T-helper 1 cell treated with Interleukin-12 subunit alpha and Interleukin-12 subunit beta and Interleukin-4 antibody, amounts not matched to agents 30 μg/mL and 1 μg/mL, for 36 hours (primary cell): ENCODE data around the gene SKIDA1.

Experiments
- H3K27ac Mint-ChIP-seq: one replicate; pipeline ENCODE4 v1.8.0; 2021; ENCODE audit warnings: mild to moderate bottlenecking, mixed read lengths
- H3K27me3 Mint-ChIP-seq: one replicate; pipeline ENCODE4 v1.8.0; 2021; ENCODE audit warnings: low read depth, mixed read lengths
- H3K36me3 Mint-ChIP-seq: one replicate; pipeline ENCODE4 v1.8.0; 2021; ENCODE audit warnings: low read depth, mixed read lengths
- H3K4me1 Mint-ChIP-seq: one replicate; pipeline ENCODE4 v1.8.0; 2021; ENCODE audit warnings: low read depth, mixed read lengths
- H3K4me3 Mint-ChIP-seq: one replicate; pipeline ENCODE4 v1.8.0; 2021; ENCODE audit warnings: mild to moderate bottlenecking, moderate library complexity, mixed read lengths
- H3K9me3 Mint-ChIP-seq: one replicate; pipeline ENCODE4 v1.8.0; 2021; ENCODE audit warnings: mixed read lengths

SKIDA1 gene

GRCh38 chr10:21533467-21534279, 8.2 kb upstream of the SKIDA1 start, which contains the start of gene MLLT10:
MLLT10 (plus strand) TSS chr10:21534232; CDS start chr10:21534645, 413 bp downstream.
- Mint-ChIP-seq H3K36me3 (peaks cover 6% of the 10 kb centered on the region), H3K27me3 (peaks cover 19% of the 10 kb centered on the region), H3K27ac (peak within 1 kb of the TSS; percentile 90), H3K4me1 (peaks cover 18% of the 10 kb centered on the region), H3K4me3 (peak within 1 kb of the TSS; percentile 89), H3K9me3 (no peaks in the 10 kb centered on the region)

GRCh38 chr10:21532694-21533466, 7.4 kb upstream of the SKIDA1 start:
- Mint-ChIP-seq H3K4me1 (peaks cover 16% of the 10 kb centered on the region), H3K9me3 (no peaks in the 10 kb centered on the region), H3K4me3 (peak overlapping the region; percentile 85), H3K27me3 (peaks cover 27% of the 10 kb centered on the region), H3K27ac (peak overlapping the region; percentile 90), H3K36me3 (peaks cover 2% of the 10 kb centered on the region)

- peaks cover 5% of the 10 kb centered on the region for H3K36me3 Mint-ChIP-seq
- H3K27ac Mint-ChIP-seq: no peak overlapping the region
- H3K4me3 Mint-ChIP-seq: no peak overlapping the region
These were observed 5.7 kb upstream of the SKIDA1 start for GRCh38 chr10:21531164-21531563.

DNA sequence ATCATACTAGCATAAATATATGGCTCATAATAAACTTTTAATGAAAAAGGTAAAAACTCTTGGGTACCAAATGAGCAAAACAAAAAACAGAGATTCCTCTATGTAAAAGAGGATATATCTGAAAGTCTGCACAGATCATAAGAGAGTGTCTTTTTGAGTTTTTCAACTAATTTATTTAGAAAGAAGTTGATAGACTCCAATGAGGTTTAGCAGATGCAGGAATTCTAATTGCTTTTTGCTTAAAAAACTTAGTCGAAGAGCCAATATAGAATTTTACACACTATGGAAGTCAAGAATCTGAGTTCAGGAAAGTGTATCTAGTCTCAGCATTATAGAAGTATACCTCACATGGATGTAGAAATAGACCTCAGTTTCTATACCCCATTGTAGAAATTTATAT, 5.2 kb upstream of the SKIDA1 start:
- H3K27ac Mint-ChIP-seq: no peak overlapping the region
- peaks cover 41% of the 10 kb centered on the region for H3K27me3 Mint-ChIP-seq
- peaks cover 5% of the 10 kb centered on the region for H3K36me3 Mint-ChIP-seq
- no peaks in the 10 kb centered on the region for H3K9me3 Mint-ChIP-seq
- H3K4me3 Mint-ChIP-seq: no peak overlapping the region
- peaks cover 21% of the 10 kb centered on the region for H3K4me1 Mint-ChIP-seq

More at GRCh38 chr10:21531164-21531563, 5.7 kb upstream of the SKIDA1 start:
- Mint-ChIP-seq H3K27me3 (peaks cover 40% of the 10 kb centered on the region), H3K9me3 (no peaks in the 10 kb centered on the region), H3K4me1 (peaks cover 21% of the 10 kb centered on the region)

- no peak overlapping the region for H3K4me3 Mint-ChIP-seq
- H3K4me1 Mint-ChIP-seq: peaks cover 20% of the 10 kb centered on the region
- H3K27me3 Mint-ChIP-seq: peaks cover 45% of the 10 kb centered on the region
- H3K36me3 Mint-ChIP-seq: peaks cover 3% of the 10 kb centered on the region
- H3K9me3 Mint-ChIP-seq: no peaks in the 10 kb centered on the region
- H3K27ac Mint-ChIP-seq: no peak overlapping the region
These were observed 4.7 kb upstream of the SKIDA1 start for GRCh38 chr10:21530168-21530567.

DNA sequence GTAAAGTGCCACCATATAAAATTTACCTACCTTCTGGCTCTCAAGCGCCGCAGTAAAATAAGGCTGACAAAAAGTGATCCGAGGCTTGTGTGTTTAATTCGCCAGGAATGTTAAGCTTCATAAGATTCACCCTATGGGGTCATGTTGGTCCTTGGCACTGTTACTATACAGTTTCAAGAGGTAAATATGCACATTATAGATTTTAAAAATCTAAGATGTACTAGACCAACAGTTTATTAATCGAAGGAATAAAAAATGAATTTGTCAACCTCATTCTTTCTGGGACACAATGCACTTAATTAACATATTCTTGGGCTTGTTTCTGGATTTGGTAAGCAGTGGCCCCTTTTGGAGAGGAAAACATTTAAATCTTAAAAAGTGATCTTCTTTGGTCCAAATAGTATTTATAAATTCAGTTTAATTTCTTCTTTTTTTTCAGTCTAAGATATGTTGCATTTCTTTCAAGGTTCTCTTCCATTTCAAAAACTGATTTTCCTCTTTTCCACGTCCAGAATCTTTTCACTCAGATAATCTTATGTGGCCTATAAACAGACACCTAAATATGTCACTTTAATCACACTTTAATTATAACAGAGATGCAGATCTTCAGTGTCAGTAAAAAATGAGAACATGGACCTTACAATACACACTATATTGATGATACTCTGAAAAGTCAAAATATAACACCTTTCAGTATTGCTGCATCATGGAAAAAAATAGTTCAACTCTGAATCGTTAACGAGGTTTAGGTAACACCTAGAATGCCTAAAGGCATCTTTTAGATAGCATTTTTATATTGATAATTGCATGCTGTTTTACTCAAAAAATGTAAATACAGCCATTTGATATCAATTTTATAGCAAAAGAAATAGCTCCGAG, 3.8 kb upstream of the SKIDA1 start:
- Mint-ChIP-seq H3K27ac (no peak overlapping the region), H3K4me1 (peaks cover 27% of the 10 kb centered on the region)

GRCh38 chr10:21528236-21529031, 3.0 kb upstream of the SKIDA1 start:
- H3K4me1 Mint-ChIP-seq: peaks cover 28% of the 10 kb centered on the region
- H3K9me3 Mint-ChIP-seq: no peaks in the 10 kb centered on the region
- H3K4me3 Mint-ChIP-seq: no peak overlapping the region
- no peak overlapping the region for H3K27ac Mint-ChIP-seq
- H3K27me3 Mint-ChIP-seq: peaks cover 60% of the 10 kb centered on the region
- H3K36me3 Mint-ChIP-seq: peaks cover 5% of the 10 kb centered on the region

More for the DNA sequence above, 3.8 kb upstream of the SKIDA1 start:
- Mint-ChIP-seq H3K4me3 (no peak overlapping the region), H3K9me3 (no peaks in the 10 kb centered on the region), H3K36me3 (peaks cover 5% of the 10 kb centered on the region), H3K27me3 (peaks cover 54% of the 10 kb centered on the region)

GRCh38 chr10:21527598-21528235, 2.2 kb upstream of the SKIDA1 start:
- peaks cover 22% of the 10 kb centered on the region for H3K4me1 Mint-ChIP-seq
- peaks cover 63% of the 10 kb centered on the region for H3K27me3 Mint-ChIP-seq
- peak overlapping the region; percentile 57 for H3K4me3 Mint-ChIP-seq
- H3K9me3 Mint-ChIP-seq: no peaks in the 10 kb centered on the region
- peaks cover 5% of the 10 kb centered on the region for H3K36me3 Mint-ChIP-seq
- H3K27ac Mint-ChIP-seq: peak overlapping the region; percentile 36

DNA sequence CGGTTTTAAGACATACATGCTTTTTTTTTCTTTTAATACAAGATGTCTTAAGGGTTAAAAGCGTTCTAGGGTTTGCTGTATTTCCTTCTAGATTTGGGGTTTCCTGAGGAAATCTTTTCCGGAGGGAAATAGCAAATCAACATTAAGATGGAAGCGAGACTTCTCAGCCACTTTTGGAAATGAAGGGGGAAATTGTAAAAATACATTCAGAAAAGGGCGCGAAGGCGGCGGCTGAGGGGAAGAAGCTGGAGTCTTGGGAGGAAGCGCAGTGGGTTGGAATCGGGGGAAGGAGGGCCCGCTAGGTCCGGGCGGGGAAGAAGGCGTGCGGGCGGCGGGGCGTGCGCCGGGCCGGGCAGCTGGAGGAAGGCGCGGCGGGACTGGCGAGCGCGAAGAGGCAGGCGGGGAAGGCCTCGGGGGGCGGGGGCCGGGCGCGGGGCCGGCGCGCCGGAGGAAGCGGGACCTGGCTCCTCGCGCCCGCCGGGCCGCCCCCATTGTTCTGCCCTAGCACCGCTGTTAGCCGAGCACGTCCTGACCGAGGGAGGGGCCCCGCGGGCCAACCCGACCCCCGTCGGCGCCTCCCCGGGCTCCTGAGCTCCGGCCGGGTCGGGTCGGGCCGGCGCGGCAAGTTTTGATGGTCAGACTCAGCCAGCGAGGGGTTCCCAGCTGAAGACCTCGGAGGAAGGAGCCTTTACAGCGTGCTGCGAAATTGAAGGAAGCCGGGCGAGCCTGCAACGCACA, 1.5 kb upstream of the SKIDA1 start:
- no peaks in the 10 kb centered on the region for H3K9me3 Mint-ChIP-seq
- peaks cover 21% of the 10 kb centered on the region for H3K4me1 Mint-ChIP-seq
- H3K27me3 Mint-ChIP-seq: peaks cover 64% of the 10 kb centered on the region
- peak overlapping the region; percentile 91 for H3K27ac Mint-ChIP-seq
- H3K4me3 Mint-ChIP-seq: peak overlapping the region; percentile 88
- H3K36me3 Mint-ChIP-seq: peaks cover 5% of the 10 kb centered on the region

GRCh38 chr10:21526188-21526859, 842 bp upstream of the SKIDA1 start:
- H3K4me3 Mint-ChIP-seq: peak overlapping the region; percentile 88
- peaks cover 21% of the 10 kb centered on the region for H3K4me1 Mint-ChIP-seq
- peaks cover 5% of the 10 kb centered on the region for H3K36me3 Mint-ChIP-seq
- peaks cover 70% of the 10 kb centered on the region for H3K27me3 Mint-ChIP-seq
- H3K9me3 Mint-ChIP-seq: no peaks in the 10 kb centered on the region
- H3K27ac Mint-ChIP-seq: peak overlapping the region; percentile 91

DNA sequence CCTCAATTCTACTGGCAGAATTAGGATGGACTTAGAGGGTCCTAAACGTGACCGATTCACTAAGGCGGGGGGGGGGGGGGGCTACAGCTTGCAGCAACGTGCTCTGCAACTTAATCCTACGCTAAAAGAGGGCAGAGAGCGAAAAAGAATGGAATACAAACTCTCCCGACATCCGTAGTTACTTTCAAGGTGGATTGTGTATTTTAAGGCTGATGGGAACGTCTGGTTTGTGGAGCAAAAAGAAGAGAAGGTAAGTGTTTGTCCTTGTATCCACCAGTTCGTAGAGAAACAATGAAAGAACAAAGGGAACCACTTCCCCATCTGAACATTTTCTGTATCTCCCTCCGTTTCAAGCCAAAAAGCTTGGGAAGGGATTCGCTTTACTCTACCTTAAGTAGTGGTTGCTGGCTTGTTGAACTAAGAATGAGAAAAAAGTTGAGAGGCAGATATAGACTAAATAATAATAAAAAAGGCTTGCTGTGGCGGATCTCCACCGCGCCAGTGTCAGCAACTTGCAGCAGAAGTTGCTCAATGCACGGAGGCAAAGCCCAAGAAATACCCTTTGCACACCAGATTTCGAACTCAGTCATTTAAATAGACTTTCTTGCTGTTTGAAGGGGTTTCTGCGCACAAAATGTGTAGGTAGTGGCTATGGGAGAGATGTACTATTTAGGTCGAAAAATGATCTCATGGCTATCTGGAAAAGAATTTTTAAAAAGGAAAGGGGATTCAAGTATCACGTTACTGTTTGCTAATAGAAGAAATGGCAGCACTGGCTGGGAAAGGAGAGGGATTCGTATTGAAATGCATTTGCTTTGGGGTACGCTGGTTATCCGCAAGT, 736 bp downstream of the SKIDA1 start:
- peaks cover 32% of the 10 kb centered on the region for H3K4me1 Mint-ChIP-seq
- peaks cover 73% of the 10 kb centered on the region for H3K27me3 Mint-ChIP-seq

More for the DNA sequence above, 736 bp downstream of the SKIDA1 start:
- H3K9me3 Mint-ChIP-seq: no peaks in the 10 kb centered on the region
- peaks cover 5% of the 10 kb centered on the region for H3K36me3 Mint-ChIP-seq
- peak overlapping the region; percentile 97 for H3K27ac Mint-ChIP-seq
- peak overlapping the region; percentile 94 for H3K4me3 Mint-ChIP-seq
